ENCODE data around the gene IGFN1.

DNA sequence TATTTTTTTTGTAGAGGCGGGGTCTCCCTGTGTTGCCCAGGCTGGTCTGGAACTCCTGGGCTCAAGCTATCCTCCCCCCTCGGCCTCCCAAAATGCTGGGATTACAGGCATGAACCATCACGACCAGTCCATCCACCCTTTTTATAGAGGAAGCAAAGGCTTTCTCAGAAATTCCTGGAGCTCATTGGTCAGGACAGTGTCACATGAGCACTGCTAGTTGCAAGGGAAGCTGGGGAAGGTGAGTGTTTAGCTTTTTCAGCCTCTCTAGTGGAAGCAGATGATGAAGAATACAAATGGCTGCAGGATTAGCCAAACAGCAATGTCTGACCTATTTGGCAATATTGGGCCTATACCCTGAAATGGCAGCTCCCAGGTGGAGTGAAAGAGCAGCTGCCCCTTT is 8.0 kb downstream of the IGFN1 start:
- TF ChIP-seq, protein P1, sequence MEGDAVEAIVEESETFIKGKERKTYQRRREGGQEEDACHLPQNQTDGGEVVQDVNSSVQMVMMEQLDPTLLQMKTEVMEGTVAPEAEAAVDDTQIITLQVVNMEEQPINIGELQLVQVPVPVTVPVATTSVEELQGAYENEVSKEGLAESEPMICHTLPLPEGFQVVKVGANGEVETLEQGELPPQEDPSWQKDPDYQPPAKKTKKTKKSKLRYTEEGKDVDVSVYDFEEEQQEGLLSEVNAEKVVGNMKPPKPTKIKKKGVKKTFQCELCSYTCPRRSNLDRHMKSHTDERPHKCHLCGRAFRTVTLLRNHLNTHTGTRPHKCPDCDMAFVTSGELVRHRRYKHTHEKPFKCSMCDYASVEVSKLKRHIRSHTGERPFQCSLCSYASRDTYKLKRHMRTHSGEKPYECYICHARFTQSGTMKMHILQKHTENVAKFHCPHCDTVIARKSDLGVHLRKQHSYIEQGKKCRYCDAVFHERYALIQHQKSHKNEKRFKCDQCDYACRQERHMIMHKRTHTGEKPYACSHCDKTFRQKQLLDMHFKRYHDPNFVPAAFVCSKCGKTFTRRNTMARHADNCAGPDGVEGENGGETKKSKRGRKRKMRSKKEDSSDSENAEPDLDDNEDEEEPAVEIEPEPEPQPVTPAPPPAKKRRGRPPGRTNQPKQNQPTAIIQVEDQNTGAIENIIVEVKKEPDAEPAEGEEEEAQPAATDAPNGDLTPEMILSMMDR (IDR thresholded peaks at IDR 0.05), result no peak
- TF ChIP-seq POLR2A (IDR thresholded peaks at IDR 0.05), result no peak

All from esophagus squamous epithelium (tissue), 4 donors.